ENCODE data around the gene AOPEP.
A peak's percentile ranks its signal among the peaks of the same experiment; 100 is the strongest.

AOPEP gene

GRCh38 chr9:94851892-94852291 lies 125.4 kb downstream of the AOPEP start:
- DNase-seq, result no peak

- no peak for DNase-seq
These were observed 125.9 kb downstream of the AOPEP start for GRCh38 chr9:94852373-94852772.

GRCh38 chr9:94853887-94854286 lies 127.4 kb downstream of the AOPEP start:
- no peak for DNase-seq

GRCh38 chr9:94855903-94856302 lies 129.4 kb downstream of the AOPEP start:
- DNase-seq, result no peak

- no peak for DNase-seq
These were observed 131.3 kb downstream of the AOPEP start for GRCh38 chr9:94857791-94858190.

GRCh38 chr9:94859226-94859625 lies 132.7 kb downstream of the AOPEP start:
- DNase-seq, result no peak

- no peak for DNase-seq
These were observed 133.4 kb downstream of the AOPEP start for GRCh38 chr9:94859891-94860290.

GRCh38 chr9:94860678-94861588 lies 134.4 kb downstream of the AOPEP start:
- peak; percentile 60 for DNase-seq

GRCh38 chr9:94861589-94862272 lies 135.2 kb downstream of the AOPEP start:
- no peak for DNase-seq

- no peak for DNase-seq
These were observed 137.7 kb downstream of the AOPEP start for GRCh38 chr9:94864196-94864595.

GRCh38 chr9:94864862-94865509 lies 138.5 kb downstream of the AOPEP start:
- no peak for DNase-seq

- no peak for DNase-seq
These were observed 139.3 kb downstream of the AOPEP start for GRCh38 chr9:94865582-94866452.

- DNase-seq, result no peak
These were observed 140.3 kb downstream of the AOPEP start for GRCh38 chr9:94866770-94867169.

GRCh38 chr9:94867281-94867841 lies 140.9 kb downstream of the AOPEP start:
- no peak for DNase-seq

- no peak for DNase-seq
These were observed 141.4 kb downstream of the AOPEP start for GRCh38 chr9:94867842-94868312.

GRCh38 chr9:94868464-94868863 lies 142.0 kb downstream of the AOPEP start:
- no peak for DNase-seq

GRCh38 chr9:94869415-94869843 lies 142.9 kb downstream of the AOPEP start:
- DNase-seq, result peak; percentile 21

- DNase-seq, result no peak
These were observed 143.9 kb downstream of the AOPEP start for GRCh38 chr9:94870465-94870792.

GRCh38 chr9:94870793-94871558 lies 144.5 kb downstream of the AOPEP start:
- peak; percentile 34 for DNase-seq

GRCh38 chr9:94872083-94872833 lies 145.8 kb downstream of the AOPEP start:
- DNase-seq, result no peak
